HUES6 (cell line): ENCODE results near the gene PRKCG.
"Not testable (repeated sequence)": the region's sequence is repeated elsewhere in the genome, so short reads cannot be mapped to it uniquely, and the experiment has no call there.

Experiments used
- H3K27ac ChIP-seq: 2 replicates; pipeline ENCODE4 v1.7.0; 2013; ENCODE audit warnings: low read depth, mild to moderate bottlenecking, low read length, inconsistent platforms
- H3K27me3 ChIP-seq: 2 replicates; pipeline ENCODE4 v1.6.1; 2013; ENCODE audit warnings: low read length; ENCODE audit not compliant: control insufficient read depth, insufficient read depth
- H3K36me3 ChIP-seq: 2 replicates; pipeline ENCODE4 v1.6.1; 2013; ENCODE audit warnings: low read length; ENCODE audit not compliant: control insufficient read depth, insufficient read depth
- H3K4me1 ChIP-seq: 2 replicates; pipeline ENCODE4 v1.6.1; 2013; ENCODE audit warnings: low read length; ENCODE audit not compliant: control insufficient read depth, insufficient read depth
- H3K4me3 ChIP-seq: 2 replicates; pipeline ENCODE4 v1.5.1; 2013; ENCODE audit warnings: low read depth, low read length
- H3K9ac ChIP-seq: one replicate; pipeline ENCODE4 v1.6.1; 2013; ENCODE audit warnings: mild to moderate bottlenecking, low read length
- H3K9me3 ChIP-seq: 2 replicates; pipeline ENCODE4 v1.6.1; 2013; ENCODE audit warnings: low read depth, low read length; ENCODE audit not compliant: control insufficient read depth, insufficient read depth

The PRKCG gene

DNA sequence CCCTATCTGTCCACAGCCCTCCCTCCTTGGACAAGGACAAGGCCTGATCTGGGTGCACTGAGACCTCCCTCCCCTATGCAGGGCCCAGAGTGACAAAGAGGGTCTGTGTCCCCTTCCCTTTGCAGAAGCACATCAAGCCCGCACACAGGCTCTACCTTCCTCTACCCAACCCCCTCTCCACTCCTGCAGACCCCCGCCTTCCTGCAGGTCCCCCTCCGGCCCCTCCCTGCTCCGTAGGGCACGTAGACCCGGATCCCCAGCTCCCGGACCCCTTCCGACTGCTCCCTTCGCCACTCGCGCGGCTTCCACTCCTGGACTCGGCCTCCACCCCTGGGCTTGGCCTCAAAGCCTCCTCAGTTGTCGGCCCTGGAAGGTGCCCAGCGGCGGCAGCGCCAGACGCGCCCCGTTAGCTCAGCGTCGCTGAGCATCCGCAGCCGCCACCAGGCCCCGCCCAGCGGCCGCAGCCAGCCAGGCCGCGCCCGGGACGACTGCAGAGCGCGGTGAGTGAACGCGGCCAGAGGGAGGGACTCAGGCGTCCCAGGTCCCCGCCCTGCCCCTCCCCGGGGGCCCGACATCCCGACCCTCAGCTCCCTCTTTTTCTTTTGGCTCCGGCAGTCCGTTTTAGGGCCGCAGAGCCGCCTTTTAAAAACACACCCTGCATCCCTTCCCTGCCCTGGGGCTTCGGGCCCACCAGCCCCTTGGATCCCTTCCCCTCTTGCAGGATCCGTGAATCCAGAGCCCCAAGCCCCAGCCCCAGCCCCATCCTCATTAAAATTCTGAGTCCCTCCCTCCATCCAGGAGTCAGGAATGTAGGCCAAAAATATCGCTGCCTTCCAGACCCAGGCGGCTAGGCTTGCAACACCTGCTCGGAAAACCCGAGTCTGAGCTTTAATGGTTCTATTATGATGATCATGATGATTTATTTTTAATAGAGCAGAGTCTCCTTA lies 15.8 kb upstream of the PRKCG start:
- Histone ChIP-seq H3K4me3 (peak overlapping the region; percentile 65), H3K36me3 (peaks cover 8% of the 10 kb centered on the region), H3K9me3 (no peaks in the 10 kb centered on the region), H3K27ac (peak overlapping the region; percentile 98), H3K4me1 (peaks cover 6% of the 10 kb centered on the region), H3K27me3 (no peaks in the 10 kb centered on the region), H3K9ac (peak overlapping the region; percentile 98)

DNA sequence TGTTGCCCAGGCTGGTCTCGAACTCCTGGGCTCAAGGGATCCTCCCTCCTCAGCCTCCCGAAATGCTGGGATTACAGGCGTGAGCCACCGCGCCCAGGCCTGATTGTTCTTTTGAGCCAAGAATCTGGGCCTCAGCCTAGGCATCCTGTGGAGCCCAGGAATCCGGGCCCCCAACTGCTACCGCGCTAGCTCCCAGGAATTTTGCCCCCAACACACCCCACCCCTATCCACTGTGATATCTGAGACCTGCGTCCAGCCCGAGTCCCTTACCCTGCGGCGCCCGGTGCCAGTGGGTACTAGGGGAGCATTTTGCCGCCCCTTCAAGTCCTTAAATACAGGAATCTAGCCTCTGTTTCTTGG lies 15.2 kb upstream of the PRKCG start:
- H3K27ac ChIP-seq, result peak overlapping the region; percentile 98
- H3K9ac ChIP-seq, result peak overlapping the region; percentile 98
- H3K27me3 ChIP-seq, result no peaks in the 10 kb centered on the region
- peak overlapping the region; percentile 65 for H3K4me3 ChIP-seq
- H3K9me3 ChIP-seq, result no peaks in the 10 kb centered on the region
- peaks cover 13% of the 10 kb centered on the region for H3K36me3 ChIP-seq
- peaks cover 6% of the 10 kb centered on the region for H3K4me1 ChIP-seq

DNA sequence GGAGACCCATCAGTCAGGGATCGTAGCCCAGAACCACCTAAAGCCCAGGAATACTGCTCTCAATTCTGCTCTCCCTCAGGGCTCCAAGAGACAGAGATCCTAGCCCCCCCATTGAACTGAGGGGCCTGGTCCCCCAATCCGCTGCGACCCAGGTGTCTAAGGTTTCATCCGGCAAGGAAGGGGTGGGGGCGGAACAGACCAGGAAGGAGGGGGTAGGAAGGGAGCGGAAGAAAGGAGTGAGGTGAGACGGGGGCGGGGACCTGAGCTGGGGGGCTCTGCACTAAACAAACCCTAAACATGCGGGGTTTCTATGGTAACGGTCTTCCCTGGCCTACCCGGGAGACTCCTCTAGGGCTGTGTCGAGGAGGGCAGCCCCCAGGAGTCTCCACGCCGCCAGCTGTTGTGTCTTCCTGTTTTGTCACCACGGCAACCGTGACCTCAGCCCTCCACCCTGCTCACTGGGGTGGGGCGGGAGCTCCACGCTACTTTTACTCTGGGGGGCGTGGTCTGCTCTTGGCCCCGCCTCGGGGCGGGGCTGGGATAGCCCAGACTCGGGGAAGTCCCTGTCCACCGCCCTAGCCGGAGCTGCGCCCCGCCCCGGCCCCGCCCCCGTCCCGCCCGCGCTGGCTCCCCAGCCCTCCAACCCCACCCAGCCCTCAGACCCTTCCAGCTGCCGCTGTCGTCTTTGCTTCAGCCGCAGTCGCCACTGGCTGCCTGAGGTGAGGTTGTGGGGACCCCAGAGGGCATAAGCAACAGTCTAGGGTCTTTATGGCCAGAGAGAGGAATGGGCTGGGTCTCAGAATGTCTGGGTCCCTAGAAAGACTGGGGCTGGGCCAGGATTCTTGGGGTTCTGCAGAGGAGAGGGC lies 14.5 kb upstream of the PRKCG start, which contains the start of gene MYADM:
Gene MYADM, plus strand, starts transcription at position 659 of the 866 bp plus-strand sequence. CDS start 5,647 bp downstream, outside the sequence.
- Histone ChIP-seq H3K4me1 (peaks cover 6% of the 10 kb centered on the region), H3K36me3 (peaks cover 18% of the 10 kb centered on the region), H3K27ac (peak within 1 kb of the TSS; percentile 99), H3K9ac (peak within 1 kb of the TSS; percentile 100), H3K27me3 (no peaks in the 10 kb centered on the region), H3K9me3 (no peaks in the 10 kb centered on the region), H3K4me3 (peak within 1 kb of the TSS; percentile 99)

GRCh38 chr19:53868091-53868891 lies 13.7 kb upstream of the PRKCG start:
- Histone ChIP-seq H3K36me3 (peaks cover 25% of the 10 kb centered on the region), H3K27ac (peak overlapping the region; percentile 99), H3K9me3 (no peaks in the 10 kb centered on the region), H3K4me3 (peak overlapping the region; percentile 99), H3K9ac (peak overlapping the region; percentile 100), H3K27me3 (no peaks in the 10 kb centered on the region), H3K4me1 (peaks cover 6% of the 10 kb centered on the region)

- Histone ChIP-seq H3K9ac (peak overlapping the region; percentile 100), H3K4me3 (peak overlapping the region; percentile 99), H3K36me3 (peaks cover 33% of the 10 kb centered on the region), H3K27ac (peak overlapping the region; percentile 99), H3K9me3 (no peaks in the 10 kb centered on the region), H3K27me3 (no peaks in the 10 kb centered on the region), H3K4me1 (peaks cover 6% of the 10 kb centered on the region)
Measured at GRCh38 chr19:53868892-53869804, 12.8 kb upstream of the PRKCG start.

DNA sequence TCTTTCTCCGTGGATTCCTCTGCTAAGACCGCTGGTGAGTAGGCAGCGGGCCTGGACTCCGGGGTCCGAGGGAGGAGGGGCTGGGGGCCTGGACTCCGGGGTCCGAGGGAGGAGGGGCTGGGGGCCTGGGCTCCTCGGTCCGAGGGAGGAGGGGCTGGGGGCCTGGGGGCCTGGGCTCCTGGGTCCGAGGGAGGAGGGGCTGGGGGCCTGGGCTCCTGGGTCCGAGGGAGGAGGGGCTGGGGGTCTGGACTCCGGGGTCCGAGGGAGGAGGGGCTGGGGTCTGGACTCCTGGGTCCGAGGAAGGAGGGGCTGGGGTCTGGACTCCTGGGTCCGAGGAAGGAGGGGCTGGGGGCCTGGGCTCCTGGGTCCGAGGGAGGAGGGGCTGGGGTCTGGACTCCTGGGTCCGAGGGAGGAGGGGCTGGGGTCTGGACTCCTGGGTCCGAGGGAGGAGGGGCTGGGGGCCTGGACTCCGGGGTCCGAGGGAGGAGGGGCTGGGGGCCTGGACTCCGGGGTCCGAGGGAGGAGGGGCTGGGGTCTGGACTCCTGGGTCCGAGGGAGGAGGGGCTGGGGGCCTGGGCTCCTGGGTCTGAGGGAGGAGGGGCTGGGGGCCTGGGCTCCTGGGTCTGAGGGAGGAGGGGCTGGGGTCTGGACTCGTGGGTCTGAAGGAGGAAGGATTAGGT lies 12.1 kb upstream of the PRKCG start:
- peak overlapping the region; percentile 99 for H3K4me3 ChIP-seq
- peak overlapping the region; percentile 99 for H3K27ac ChIP-seq
- H3K9ac ChIP-seq, result peak overlapping the region; percentile 100
- not testable (repeated sequence) for H3K27me3 ChIP-seq, H3K4me1 ChIP-seq, H3K9me3 ChIP-seq
- peaks cover 41% of the 10 kb centered on the region for H3K36me3 ChIP-seq

DNA sequence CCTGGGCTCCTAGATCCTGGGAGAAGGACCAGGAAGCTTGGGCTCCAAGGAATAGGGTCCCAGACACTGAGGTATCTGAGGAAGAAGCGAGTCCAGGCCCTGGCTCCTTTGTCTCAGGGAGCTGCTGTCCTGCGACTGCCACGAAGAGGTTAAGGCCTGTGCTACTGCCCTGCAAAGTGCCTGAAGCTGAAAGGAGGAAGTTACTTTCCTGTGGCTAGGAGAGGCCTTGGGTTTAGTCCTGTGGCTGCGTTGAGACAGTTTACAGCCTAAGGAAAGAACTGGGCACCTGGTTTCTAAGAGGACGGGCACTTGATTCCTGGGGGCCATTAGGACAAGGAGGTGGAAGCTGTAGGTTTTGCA lies 11.5 kb upstream of the PRKCG start:
- Histone ChIP-seq H3K9me3 (no peaks in the 10 kb centered on the region), H3K27ac (no peak overlapping the region), H3K27me3 (no peaks in the 10 kb centered on the region), H3K36me3 (peaks cover 45% of the 10 kb centered on the region), H3K4me1 (peaks cover 4% of the 10 kb centered on the region), H3K4me3 (0 out of 2 replicates have a peak overlapping the region, but pooled peaks have one; percentile 2), H3K9ac (peak overlapping the region; percentile 36)

DNA sequence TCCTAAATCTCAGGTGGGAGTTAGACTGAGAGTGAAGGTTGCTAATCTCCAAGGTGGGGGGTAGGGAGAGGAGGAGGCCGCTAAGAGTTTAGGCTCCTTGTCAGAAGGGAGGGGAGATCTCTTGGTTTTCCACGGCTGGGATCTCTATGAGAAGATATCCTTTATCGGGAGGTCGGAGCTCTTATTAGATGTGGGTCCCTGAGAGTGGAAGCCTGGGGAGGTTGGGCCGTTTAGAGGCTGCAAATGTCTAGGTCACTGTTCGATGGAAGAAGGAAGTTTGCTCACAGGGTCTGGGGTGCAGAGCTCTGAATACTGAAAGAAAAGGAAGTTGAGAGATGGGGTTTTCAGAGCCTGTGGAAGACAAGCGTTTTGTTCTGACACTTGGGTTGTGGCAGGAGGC lies 10.5 kb upstream of the PRKCG start:
- H3K27ac ChIP-seq, result no peak overlapping the region
- H3K9ac ChIP-seq, result no peak overlapping the region
- H3K9me3 ChIP-seq, result no peaks in the 10 kb centered on the region
- no peaks in the 10 kb centered on the region for H3K27me3 ChIP-seq
- H3K4me1 ChIP-seq, result no peaks in the 10 kb centered on the region; the same call in 1 of the 2 replicates
- H3K36me3 ChIP-seq, result peaks cover 51% of the 10 kb centered on the region
- H3K4me3 ChIP-seq, result no peak overlapping the region

- no peak overlapping the region for H3K4me3 ChIP-seq
- no peak overlapping the region for H3K27ac ChIP-seq
- peaks cover 53% of the 10 kb centered on the region for H3K36me3 ChIP-seq
- peaks cover 6% of the 10 kb centered on the region; the same call in 1 of the 2 replicates for H3K4me1 ChIP-seq
- no peaks in the 10 kb centered on the region for H3K27me3 ChIP-seq
- H3K9me3 ChIP-seq, result no peaks in the 10 kb centered on the region
- H3K9ac ChIP-seq, result no peak overlapping the region
Measured at GRCh38 chr19:53872762-53873161, 9.2 kb upstream of the PRKCG start.
